GM18867 (cell line): ENCODE data around the gene ARHGAP24.
"Not testable (repeated sequence)": the region's sequence is repeated elsewhere in the genome, so short reads cannot be mapped to it uniquely, and the experiment has no call there.

Experiments
- ATAC-seq: cut with Tn5 transposase; IDR thresholded peaks from one replicate; pipeline ENCODE4 v1.9.1; 2021; ENCODE audit warnings: mild to moderate bottlenecking, moderate library complexity; ENCODE audit not compliant: unreplicated experiment

Gene ARHGAP24

GRCh38 chr4:85515701-85516100 is 40.8 kb downstream of the ARHGAP24 start:
- no peak for ATAC-seq

DNA sequence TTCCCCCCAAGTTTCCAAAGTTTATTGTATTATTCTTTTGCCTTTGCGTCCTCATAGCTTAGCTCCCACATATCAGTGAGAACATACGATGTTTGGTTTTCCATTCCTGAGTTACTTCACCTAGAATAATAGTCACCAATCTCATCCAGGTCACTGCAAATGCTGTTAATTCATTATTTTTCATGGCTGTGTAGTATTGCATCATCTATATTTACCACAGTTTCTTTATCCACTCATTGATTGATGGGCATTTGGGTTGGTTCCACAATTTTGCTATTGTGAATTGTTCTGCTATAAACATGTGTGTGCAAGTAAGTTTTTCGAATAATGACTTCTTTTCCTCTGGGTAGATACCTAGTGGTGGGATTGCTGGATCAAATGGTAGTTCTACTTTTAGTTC is 43.6 kb downstream of the ARHGAP24 start:
- not testable (repeated sequence) for ATAC-seq

- no peak for ATAC-seq
These were observed 46.1 kb downstream of the ARHGAP24 start for GRCh38 chr4:85520765-85521749.

GRCh38 chr4:85522277-85522676 is 47.3 kb downstream of the ARHGAP24 start:
- ATAC-seq, result peak; percentile 82

- ATAC-seq, result no peak
These were observed 47.9 kb downstream of the ARHGAP24 start for GRCh38 chr4:85522836-85523235.

GRCh38 chr4:85527815-85528214 is 52.9 kb downstream of the ARHGAP24 start:
- ATAC-seq, result no peak

GRCh38 chr4:85531560-85532341 is 56.8 kb downstream of the ARHGAP24 start:
- no peak for ATAC-seq

DNA sequence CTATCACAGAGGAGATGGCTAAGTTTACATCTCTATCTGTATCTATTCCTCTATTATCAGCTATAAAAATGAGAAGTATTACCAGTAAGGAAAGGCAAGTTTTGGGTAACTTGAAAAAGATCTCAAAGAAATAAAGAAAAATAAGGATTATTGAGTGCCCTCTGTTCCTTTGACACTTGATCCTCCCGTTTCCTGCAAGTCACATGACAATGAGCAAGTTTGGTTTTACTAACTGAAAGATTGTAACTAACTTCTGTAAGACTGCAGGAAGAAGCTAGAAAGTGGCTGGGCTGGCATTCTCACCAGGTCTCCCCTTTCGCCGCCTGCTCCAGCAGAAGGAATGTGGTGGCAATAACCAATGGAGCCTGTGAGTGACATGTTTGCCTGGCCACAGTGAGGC is 59.2 kb downstream of the ARHGAP24 start:
- no peak for ATAC-seq

- no peak for ATAC-seq
These were observed 68.9 kb downstream of the ARHGAP24 start for GRCh38 chr4:85543832-85544231.

GRCh38 chr4:85544751-85545150 is 69.8 kb downstream of the ARHGAP24 start:
- ATAC-seq, result no peak

DNA sequence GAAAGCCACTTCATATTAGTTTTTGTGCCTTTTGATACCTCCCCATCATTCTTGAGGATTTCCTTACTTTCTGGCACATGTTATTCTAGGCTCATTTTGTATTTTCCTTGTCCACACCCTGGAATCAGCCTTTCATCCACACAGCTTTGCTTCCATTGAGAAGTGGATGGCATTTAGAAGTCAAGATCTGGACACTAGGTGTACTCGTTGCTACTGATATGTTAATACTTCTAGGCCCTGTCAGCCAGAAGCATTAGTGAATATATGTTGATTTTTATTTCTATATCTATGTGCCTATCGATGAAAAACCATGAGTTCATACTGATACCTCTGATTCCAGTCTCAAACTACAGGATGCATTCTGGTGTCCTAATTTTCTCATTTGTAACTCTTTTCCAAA is 73.2 kb downstream of the ARHGAP24 start:
- ATAC-seq, result no peak

GRCh38 chr4:85548841-85549240 is 73.9 kb downstream of the ARHGAP24 start:
- no peak for ATAC-seq

DNA sequence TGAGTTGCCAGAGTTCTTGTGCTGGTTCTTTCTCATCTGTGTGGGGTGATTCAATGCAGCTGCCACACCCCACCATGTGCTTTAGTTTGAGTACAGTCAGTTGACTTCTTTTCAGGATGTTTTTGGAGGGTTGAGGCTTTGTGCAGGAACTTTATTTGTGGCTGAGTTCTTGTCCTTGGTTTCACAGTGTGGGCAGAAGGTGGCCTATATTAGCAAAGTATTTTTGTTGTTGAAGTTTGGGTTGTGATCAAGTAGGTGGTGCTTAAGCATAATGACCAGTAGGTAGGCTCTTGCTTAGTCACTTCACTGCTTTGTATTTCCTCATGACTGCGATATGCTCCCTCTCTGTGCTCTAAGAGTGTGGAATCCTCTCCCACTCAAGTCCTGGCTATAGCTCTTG is 80.3 kb downstream of the ARHGAP24 start:
- ATAC-seq, result peak; percentile 41

DNA sequence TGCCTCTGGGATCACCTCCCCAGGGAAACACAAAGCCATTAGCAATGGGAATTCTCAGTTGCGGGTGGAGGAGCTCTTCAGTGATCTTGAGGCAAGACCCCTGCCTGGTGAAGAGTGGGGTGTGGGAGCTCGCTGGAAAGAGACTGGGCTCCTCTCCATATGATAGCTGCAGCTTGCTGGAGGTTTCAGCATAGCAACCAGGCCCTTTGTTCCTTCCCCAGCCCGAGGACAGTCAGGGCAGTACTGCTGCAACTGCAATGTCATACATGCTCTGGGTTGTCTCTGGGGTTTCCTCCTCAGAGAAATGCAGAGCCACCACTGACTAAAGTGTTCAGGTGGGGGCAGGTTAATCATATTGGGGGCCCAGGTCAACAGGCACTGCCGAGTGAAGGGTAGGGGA is 81.3 kb downstream of the ARHGAP24 start:
- ATAC-seq, result no peak

- ATAC-seq, result peak; percentile 94
These were observed 82.3 kb downstream of the ARHGAP24 start for GRCh38 chr4:85557016-85557901.

- ATAC-seq, result no peak
These were observed 91.0 kb downstream of the ARHGAP24 start for GRCh38 chr4:85565761-85566480.

DNA sequence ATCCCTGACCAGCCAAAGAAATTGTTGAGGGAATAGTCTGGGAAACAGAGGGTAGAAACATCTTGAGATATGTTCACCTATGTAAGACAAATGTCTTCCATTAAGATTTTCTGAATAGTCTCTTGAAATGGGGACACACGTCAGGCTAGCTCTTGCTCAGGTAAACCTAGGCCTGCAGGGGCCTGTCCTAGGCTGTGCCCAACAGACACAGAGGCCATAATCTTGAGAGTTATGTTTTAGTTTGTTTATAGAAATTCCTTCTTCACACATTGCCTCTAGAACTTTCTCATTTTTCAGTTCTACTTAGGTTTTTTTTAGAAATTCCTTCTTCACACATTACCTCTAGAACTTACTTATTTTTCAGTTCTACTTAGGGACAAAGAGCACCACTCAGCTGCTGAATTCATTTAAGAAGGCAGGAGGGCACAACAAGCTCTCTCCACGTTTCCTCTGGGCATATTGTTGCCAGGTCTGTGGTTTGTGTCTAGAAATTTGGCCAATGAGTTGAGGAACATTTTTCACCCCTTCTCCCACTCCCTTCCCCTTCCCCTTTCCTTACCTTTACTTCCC is 94.9 kb downstream of the ARHGAP24 start:
- ATAC-seq, result peak; percentile 69

GRCh38 chr4:85570388-85570787 is 95.4 kb downstream of the ARHGAP24 start:
- ATAC-seq, result no peak

DNA sequence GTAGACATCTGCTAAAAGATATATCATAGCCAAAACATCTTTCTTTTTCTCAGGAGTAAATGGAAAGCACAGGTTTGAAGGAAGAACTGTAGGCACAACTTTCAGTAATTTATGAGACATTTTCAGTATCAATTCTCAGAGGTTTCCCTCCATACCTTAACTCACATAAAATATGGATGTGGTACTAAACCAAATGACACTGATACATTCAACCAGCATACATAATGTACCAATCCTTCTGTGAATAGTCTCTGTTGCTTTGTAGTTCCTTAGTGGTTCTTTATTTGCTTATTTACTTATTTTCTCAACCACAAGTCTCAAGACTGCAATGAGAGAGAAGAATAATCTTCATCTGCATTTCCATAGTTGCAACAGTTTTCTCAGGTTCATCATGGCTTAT is 96.1 kb downstream of the ARHGAP24 start:
- ATAC-seq, result no peak

DNA sequence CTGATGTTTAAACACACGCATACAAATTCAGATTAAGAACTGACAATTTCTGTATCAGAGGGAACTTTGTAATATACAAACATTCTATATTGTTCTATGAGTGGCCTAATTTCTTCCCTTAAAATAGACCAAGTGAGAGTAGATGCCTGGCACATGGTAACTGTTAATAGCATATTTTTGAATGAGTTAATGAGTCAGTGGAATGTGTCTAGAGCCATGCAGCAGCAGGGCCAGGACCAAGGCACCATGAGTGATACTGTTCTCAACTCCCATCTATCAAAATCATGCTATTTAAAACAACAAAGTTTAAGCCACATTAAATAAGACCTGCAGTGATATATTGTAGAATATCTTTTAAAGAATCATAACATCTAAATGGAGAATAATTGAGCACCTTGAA is 98.3 kb downstream of the ARHGAP24 start:
- ATAC-seq, result no peak
